K562 (cell line): Measurements from ENCODE around the gene HMGCL. TPM values are rescaled to one million over a fixed set of nuclear protein-coding genes. Genes with fewer than 3 reads are reported as not detected.

Experiments used
- HDAC2 ChIP-seq: fragments of 450-650 bp; IDR thresholded peaks from 2 replicates; pipeline ENCODE4 v1.6.1; 2016; ENCODE audit warnings: mild to moderate bottlenecking
- HDGF ChIP-seq: fragments of 450-650 bp; IDR thresholded peaks from 2 replicates; pipeline ENCODE4 v1.6.1; 2016
- HNRNPH1 ChIP-seq: fragments of 200-400 bp; formaldehyde crosslinking; optimal IDR thresholded peaks from 2 replicates; pipeline ENCODE3; 2017; ENCODE audit warnings: low read depth, mild to moderate bottlenecking, low read length, moderate library complexity
- MCM3 ChIP-seq: fragments of 450-650 bp; IDR thresholded peaks from 2 replicates; pipeline ENCODE4 v1.6.1; 2016
- MYNN ChIP-seq, 2 experiments: sonication (generic); formaldehyde crosslinking in 1 of 2; IDR thresholded peaks; 2 replicates each; pipeline versions ENCODE4 v1.5.0 to v1.6.1; 2016 to 2020; ENCODE audit warnings: antibody characterized with exemption in 1 of 2, missing genetic modification reagents in 1 of 2
- NELFE ChIP-seq: IDR thresholded peaks from 2 replicates; pipeline ENCODE4 v1.6.1; 2011; ENCODE audit warnings: mild to moderate bottlenecking; ENCODE audit not compliant: insufficient read depth, insufficient read length
- PCBP1 ChIP-seq: fragments of 200-400 bp; formaldehyde crosslinking; IDR thresholded peaks from 2 replicates; pipeline ENCODE4 v1.6.1; 2018; ENCODE audit warnings: mild to moderate bottlenecking, low read depth, low read length; ENCODE audit not compliant: poor library complexity, severe bottlenecking
- SMC3 ChIP-seq: conservative IDR thresholded peaks from 2 replicates; pipeline ENCODE4 v1.6.1; 2011; ENCODE audit warnings: low read depth, low read length, improper control_type of control experiment; ENCODE audit not compliant: insufficient read depth
- TCF3 ChIP-seq: sonication (generic); formaldehyde crosslinking; IDR thresholded peaks from 2 replicates; pipeline ENCODE4 v1.4.0; 2020; ENCODE audit warnings: mild to moderate bottlenecking, missing genetic modification reagents
- TFAM ChIP-seq: fragments of 250-450 bp; sonication (Bioruptor Pico); conservative IDR thresholded peaks from 2 replicates; pipeline ENCODE4 v1.5.0; 2021; ENCODE audit warnings: mild to moderate bottlenecking, moderate library complexity
- polyA plus RNA-seq, 8 experiments: library from polyadenylated mRNA; depleted of rRNA in 4 of 8; stranded (reverse) in 5 of 8; unstranded in 3 of 8; fragments of >200 nt; fragmentation: Nextera tagmentation in 2 of 8; fragmentation: Illumina TruSeq in 1 of 8; extraction: Ambion mirVana in 2 of 8; extraction: Trizol in 1 of 8; gene quantifications; 2 replicates each; pipeline versions ENCODE4 v1.2.1 to v1.2.3, GENCODE V29; 2011 to 2014; ENCODE audit warnings: inconsistent platforms in 1 of 8, missing spikeins in 1 of 8
- total RNA-seq, 7 experiments: library from RNA; depleted of rRNA in 6 of 7; stranded (reverse); fragments of >200 nt in 6 of 7; fragmentation: Illumina TruSeq in 2 of 7; extraction: Trizol in 2 of 7; gene quantifications; 2 replicates each; pipeline versions ENCODE4 v1.2.1 to v1.2.3, GENCODE V29; 2011 to 2021; ENCODE audit warnings: low replicate concordance in 1 of 7
- TF ChIP-seq, protein P1 (sequence below): IDR thresholded peaks from 2 replicates; pipeline ENCODE4 v1.6.1; 2011; ENCODE audit warnings: borderline replicate concordance, low read depth, mild to moderate bottlenecking, moderate library complexity, low read length; ENCODE audit not compliant: insufficient read depth, poor library complexity, severe bottlenecking
- TF ChIP-seq, protein P2 (sequence below): fragments of 150-350 bp; conservative IDR thresholded peaks from 2 replicates; pipeline ENCODE4 v1.6.1; 2014; ENCODE audit warnings: low read length
- TF ChIP-seq, protein P3 (sequence below), 2 experiments: fragments of 450-650 bp; IDR thresholded peaks; 2 replicates each; pipeline ENCODE4 v1.6.1; 2016; ENCODE audit warnings: mild to moderate bottlenecking in 2 of 2, borderline replicate concordance in 1 of 2, low read depth in 1 of 2, moderate library complexity in 1 of 2

Gene HMGCL
- total and polyA plus RNA-seq, 9 of the 15 experiments (the other 6 are each of a cell fraction or from before 2014, with no cell fraction given) = 18.0 to 82.2 (median 24.2) TPM

DNA sequence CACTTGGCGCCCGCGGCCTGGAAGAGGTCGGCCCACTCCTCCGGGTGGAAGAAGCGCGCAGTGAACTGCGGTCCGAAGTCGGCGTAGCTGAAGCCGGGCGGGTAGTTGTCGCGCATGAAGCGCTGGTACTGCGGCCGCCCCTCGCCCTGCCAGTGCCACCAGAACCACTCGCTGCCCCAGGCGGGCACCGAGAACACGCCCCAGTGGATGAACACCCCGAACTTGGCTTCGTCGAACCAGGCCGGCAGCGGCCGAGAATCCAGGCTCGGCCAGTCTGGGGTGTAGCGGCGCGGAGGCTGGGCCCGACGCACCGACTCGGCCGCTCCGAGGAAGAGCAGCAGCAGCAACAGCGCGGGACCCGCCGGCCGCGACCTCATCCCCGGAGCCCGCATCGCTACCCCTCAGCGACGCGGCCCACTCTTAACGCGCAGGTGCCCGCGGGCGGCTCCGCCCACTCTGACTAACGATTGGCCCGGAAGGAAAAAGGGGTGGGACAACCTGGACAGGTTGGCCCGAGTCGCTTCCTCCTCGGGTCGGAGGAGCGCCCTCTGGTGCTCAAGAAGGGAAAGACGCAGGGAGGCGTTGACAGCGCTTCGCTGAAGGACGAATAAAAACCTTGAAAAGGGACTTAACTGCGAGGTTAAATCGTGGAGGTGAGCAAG lies 42.8 kb upstream of the HMGCL start, which contains the start of gene FUCA1 (continued):
- TF ChIP-seq, protein P1, sequence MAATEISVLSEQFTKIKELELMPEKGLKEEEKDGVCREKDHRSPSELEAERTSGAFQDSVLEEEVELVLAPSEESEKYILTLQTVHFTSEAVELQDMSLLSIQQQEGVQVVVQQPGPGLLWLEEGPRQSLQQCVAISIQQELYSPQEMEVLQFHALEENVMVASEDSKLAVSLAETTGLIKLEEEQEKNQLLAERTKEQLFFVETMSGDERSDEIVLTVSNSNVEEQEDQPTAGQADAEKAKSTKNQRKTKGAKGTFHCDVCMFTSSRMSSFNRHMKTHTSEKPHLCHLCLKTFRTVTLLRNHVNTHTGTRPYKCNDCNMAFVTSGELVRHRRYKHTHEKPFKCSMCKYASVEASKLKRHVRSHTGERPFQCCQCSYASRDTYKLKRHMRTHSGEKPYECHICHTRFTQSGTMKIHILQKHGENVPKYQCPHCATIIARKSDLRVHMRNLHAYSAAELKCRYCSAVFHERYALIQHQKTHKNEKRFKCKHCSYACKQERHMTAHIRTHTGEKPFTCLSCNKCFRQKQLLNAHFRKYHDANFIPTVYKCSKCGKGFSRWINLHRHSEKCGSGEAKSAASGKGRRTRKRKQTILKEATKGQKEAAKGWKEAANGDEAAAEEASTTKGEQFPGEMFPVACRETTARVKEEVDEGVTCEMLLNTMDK = peak; percentile 51
- TF ChIP-seq, protein P2, sequence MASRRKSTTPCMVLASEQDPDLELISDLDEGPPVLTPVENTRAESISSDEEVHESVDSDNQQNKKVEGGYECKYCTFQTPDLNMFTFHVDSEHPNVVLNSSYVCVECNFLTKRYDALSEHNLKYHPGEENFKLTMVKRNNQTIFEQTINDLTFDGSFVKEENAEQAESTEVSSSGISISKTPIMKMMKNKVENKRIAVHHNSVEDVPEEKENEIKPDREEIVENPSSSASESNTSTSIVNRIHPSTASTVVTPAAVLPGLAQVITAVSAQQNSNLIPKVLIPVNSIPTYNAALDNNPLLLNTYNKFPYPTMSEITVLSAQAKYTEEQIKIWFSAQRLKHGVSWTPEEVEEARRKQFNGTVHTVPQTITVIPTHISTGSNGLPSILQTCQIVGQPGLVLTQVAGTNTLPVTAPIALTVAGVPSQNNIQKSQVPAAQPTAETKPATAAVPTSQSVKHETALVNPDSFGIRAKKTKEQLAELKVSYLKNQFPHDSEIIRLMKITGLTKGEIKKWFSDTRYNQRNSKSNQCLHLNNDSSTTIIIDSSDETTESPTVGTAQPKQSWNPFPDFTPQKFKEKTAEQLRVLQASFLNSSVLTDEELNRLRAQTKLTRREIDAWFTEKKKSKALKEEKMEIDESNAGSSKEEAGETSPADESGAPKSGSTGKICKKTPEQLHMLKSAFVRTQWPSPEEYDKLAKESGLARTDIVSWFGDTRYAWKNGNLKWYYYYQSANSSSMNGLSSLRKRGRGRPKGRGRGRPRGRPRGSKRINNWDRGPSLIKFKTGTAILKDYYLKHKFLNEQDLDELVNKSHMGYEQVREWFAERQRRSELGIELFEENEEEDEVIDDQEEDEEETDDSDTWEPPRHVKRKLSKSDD = no peak
- no peak for TF ChIP-seq HNRNPH1
- TF ChIP-seq TFAM (CRISPR knock-in tag) = no peak
- no peak for TF ChIP-seq HDGF
- peak; percentile 79 for TF ChIP-seq SMC3
- no peak for TF ChIP-seq MCM3
- no peak for TF ChIP-seq NELFE
- TF ChIP-seq TCF3 (CRISPR knock-in tag) = no peak; the same call in 1 of the 2 replicates
- TF ChIP-seq MYNN (IDR thresholded peaks at IDR 0.05) = peak; percentile 30; the same call in 1 of the 2 replicates
- no peak for TF ChIP-seq MYNN (CRISPR knock-in tag; IDR thresholded peaks at IDR 0.05)
- TF ChIP-seq PCBP1 = no peak
- TF ChIP-seq, protein P3, sequence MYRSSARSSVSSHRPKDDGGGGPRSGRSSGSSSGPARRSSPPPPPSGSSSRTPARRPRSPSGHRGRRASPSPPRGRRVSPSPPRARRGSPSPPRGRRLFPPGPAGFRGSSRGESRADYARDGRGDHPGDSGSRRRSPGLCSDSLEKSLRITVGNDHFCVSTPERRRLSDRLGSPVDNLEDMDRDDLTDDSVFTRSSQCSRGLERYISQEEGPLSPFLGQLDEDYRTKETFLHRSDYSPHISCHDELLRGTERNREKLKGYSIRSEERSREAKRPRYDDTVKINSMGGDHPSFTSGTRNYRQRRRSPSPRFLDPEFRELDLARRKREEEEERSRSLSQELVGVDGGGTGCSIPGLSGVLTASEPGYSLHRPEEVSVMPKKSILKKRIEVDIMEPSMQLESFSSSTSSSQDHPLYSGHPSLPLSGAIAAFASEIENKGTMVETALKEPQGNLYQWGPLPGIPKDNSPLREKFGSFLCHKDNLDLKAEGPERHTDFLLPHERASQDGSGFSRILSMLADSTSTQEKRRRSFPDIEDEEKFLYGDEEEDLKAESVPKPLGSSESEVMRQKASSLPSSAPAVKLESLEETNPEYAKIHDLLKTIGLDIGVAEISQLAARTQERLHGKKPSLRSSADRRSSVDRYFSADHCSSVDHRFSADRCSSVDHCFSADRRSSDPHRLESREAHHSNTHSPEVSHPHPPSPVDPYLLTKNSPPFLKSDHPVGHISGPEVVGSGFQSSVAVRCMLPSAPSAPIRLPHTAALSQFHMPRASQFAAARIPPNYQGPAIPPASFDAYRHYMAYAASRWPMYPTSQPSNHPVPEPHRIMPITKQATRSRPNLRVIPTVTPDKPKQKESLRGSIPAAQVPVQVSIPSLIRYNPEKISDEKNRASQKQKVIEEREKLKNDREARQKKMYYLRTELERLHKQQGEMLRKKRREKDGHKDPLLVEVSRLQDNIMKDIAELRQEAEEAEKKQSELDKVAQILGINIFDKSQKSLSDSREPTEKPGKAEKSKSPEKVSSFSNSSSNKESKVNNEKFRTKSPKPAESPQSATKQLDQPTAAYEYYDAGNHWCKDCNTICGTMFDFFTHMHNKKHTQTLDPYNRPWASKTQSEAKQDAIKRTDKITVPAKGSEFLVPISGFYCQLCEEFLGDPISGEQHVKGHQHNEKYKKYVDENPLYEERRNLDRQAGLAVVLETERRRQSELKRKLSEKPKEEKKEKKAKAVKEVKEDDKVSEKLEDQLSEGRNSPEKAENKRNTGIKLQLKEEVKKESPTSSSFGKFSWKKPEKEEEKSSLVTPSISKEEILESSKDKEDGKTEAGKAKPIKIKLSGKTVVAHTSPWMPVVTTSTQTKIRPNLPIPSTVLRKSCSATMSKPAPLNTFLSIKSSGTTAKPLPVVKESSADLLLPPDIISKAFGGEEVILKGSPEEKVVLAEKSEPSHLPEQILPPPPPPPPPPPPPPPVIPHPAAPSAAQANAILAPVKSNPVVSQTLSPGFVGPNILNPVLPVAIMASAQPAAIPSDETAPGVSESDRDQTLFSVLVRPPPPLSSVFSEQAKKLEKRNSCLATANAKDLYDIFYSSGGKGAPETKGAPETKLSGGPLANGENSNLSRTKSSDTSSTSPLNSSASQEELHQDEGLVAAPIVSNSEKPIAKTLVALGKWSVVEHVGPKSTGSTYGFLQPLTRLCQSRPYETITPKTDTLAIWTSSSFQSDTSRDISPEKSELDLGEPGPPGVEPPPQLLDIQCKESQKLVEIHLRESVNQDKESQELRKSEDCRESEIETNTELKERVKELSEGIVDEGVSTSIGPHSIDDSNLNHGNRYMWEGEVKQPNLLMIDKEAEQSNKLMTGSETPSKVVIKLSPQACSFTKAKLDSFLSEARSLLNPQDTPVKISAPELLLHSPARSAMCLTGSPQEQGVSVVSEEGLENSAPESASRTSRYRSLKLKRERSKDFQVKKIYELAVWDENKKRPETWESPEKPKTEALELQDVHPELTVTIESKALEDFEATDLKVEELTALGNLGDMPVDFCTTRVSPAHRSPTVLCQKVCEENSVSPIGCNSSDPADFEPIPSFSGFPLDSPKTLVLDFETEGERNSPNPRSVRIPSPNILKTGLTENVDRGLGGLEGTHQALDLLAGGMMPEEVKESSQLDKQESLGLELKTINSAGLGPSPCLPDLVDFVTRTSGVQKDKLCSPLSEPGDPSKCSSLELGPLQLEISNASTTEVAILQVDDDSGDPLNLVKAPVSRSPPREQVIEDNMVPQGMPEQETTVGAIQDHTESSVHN (IDR thresholded peaks at IDR 0.05; ENCODE audit: borderline replicate concordance in 1 of 2, low read depth in 1 of 2) = no peak
- TF ChIP-seq HDAC2 = no peak
